KMS-11 (cell line): ENCODE measurements around the gene LRRC3C.

ENCODE experiments used
- H2AFZ ChIP-seq: fragments of 200-600 bp; sonication (generic); 2 replicates; pipeline ENCODE4 v1.6.1; 2016; ENCODE audit warnings: antibody characterized with exemption, mixed run types, low read depth
- H3K27ac ChIP-seq: fragments of 200-600 bp; sonication (generic); 2 replicates; pipeline ENCODE4 v1.6.1; 2016; ENCODE audit warnings: mild to moderate bottlenecking, mixed run types
- H3K27me3 ChIP-seq: fragments of 200-600 bp; sonication (generic); 2 replicates; pipeline ENCODE4 v1.6.1; 2017; ENCODE audit warnings: mild to moderate bottlenecking, low read depth, mixed run types, moderate library complexity; ENCODE audit not compliant: insufficient read depth
- H3K36me3 ChIP-seq: fragments of 200-600 bp; sonication (generic); 2 replicates; pipeline ENCODE4 v1.6.1; 2017; ENCODE audit warnings: mild to moderate bottlenecking, mixed run types; ENCODE audit not compliant: insufficient read depth
- H3K4me1 ChIP-seq: fragments of 200-600 bp; sonication (generic); 2 replicates; pipeline ENCODE4 v1.6.1; 2016; ENCODE audit warnings: mild to moderate bottlenecking, low read depth, mixed run types; ENCODE audit not compliant: poor library complexity, severe bottlenecking
- H3K4me2 ChIP-seq: fragments of 200-600 bp; sonication (generic); 2 replicates; pipeline ENCODE4 v1.7.0; 2016; ENCODE audit warnings: mild to moderate bottlenecking, mixed run types
- H3K4me3 ChIP-seq: fragments of 200-600 bp; sonication (generic); IDR thresholded peaks from 2 replicates; pipeline ENCODE4 v1.6.1; 2017; ENCODE audit warnings: low read depth, low read length, mixed read lengths; ENCODE audit not compliant: insufficient read depth
- H3K79me2 ChIP-seq: fragments of 200-600 bp; sonication (generic); 2 replicates; pipeline ENCODE4 v1.6.1; 2016; ENCODE audit warnings: low read depth, mixed run types; ENCODE audit not compliant: insufficient read depth
- H3K9ac ChIP-seq: fragments of 200-600 bp; sonication (generic); 2 replicates; pipeline ENCODE4 v1.6.1; 2016; ENCODE audit warnings: mild to moderate bottlenecking, mixed run types
- H4K20me1 ChIP-seq: fragments of 200-600 bp; sonication (generic); 2 replicates; pipeline ENCODE4 v1.6.1; 2016; ENCODE audit warnings: mild to moderate bottlenecking, mixed run types; ENCODE audit not compliant: insufficient read depth
- TF ChIP-seq, protein P1 (sequence below): fragments of 200-600 bp; sonication (generic); conservative IDR thresholded peaks from 2 replicates; pipeline ENCODE4 v1.6.1; 2017; ENCODE audit warnings: low read depth, mild to moderate bottlenecking, antibody characterized with exemption, low read length, moderate library complexity, mixed read lengths

The LRRC3C gene

GRCh38 chr17:39962642-39963220, 35.2 kb downstream of the LRRC3C start, which contains the start of gene GSDMA:
GSDMA (plus strand) TSS chr17:39963004; CDS start chr17:39965688, 2,684 bp downstream.
- TF ChIP-seq, protein P1, sequence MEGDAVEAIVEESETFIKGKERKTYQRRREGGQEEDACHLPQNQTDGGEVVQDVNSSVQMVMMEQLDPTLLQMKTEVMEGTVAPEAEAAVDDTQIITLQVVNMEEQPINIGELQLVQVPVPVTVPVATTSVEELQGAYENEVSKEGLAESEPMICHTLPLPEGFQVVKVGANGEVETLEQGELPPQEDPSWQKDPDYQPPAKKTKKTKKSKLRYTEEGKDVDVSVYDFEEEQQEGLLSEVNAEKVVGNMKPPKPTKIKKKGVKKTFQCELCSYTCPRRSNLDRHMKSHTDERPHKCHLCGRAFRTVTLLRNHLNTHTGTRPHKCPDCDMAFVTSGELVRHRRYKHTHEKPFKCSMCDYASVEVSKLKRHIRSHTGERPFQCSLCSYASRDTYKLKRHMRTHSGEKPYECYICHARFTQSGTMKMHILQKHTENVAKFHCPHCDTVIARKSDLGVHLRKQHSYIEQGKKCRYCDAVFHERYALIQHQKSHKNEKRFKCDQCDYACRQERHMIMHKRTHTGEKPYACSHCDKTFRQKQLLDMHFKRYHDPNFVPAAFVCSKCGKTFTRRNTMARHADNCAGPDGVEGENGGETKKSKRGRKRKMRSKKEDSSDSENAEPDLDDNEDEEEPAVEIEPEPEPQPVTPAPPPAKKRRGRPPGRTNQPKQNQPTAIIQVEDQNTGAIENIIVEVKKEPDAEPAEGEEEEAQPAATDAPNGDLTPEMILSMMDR = no peak
- Histone ChIP-seq H3K36me3 (no peaks in the 10 kb centered on the region), H3K27me3 (no peaks in the 10 kb centered on the region; the same call in 1 of the 2 replicates), H3K4me1 (peaks cover 17% of the 10 kb centered on the region), H2AFZ (no peak within 1 kb of the TSS), H3K27ac (no peak within 1 kb of the TSS), H3K4me2 (no peak within 1 kb of the TSS), H3K79me2 (no peaks in the 10 kb centered on the region), H3K9ac (no peak within 1 kb of the TSS), H4K20me1 (no peaks in the 10 kb centered on the region), H3K4me3 (no peak within 1 kb of the TSS)

DNA sequence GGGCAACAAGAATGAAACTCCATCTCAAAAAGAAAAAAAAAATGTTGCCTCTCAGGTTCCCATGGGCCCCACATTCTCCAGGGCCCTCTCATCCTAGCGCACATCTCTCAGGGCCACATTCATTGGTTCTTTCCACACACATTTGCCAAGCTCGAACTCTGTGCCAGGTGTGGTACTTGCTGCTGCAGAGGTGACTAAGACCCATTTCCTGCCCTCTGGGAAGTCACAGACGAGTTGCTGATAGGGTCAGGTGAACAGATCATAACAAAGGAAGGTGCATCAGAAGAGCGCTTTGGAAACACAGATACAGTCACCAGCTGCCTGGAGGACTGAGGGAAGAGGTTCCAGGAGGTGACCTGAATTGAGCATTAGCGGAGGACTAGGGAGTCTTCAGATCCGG, 36.3 kb downstream of the LRRC3C start:
- H3K79me2 ChIP-seq = no peaks in the 10 kb centered on the region
- H4K20me1 ChIP-seq = no peaks in the 10 kb centered on the region
- H3K4me3 ChIP-seq = no peak overlapping the region
- H3K27me3 ChIP-seq = no peaks in the 10 kb centered on the region; the same call in 1 of the 2 replicates
- no peaks in the 10 kb centered on the region for H3K36me3 ChIP-seq
- H3K9ac ChIP-seq = no peak overlapping the region
- no peak overlapping the region for H2AFZ ChIP-seq
- H3K4me2 ChIP-seq = no peak overlapping the region
- no peak overlapping the region for H3K27ac ChIP-seq
- peaks cover 9% of the 10 kb centered on the region for H3K4me1 ChIP-seq
- TF ChIP-seq, protein P1 = no peak

DNA sequence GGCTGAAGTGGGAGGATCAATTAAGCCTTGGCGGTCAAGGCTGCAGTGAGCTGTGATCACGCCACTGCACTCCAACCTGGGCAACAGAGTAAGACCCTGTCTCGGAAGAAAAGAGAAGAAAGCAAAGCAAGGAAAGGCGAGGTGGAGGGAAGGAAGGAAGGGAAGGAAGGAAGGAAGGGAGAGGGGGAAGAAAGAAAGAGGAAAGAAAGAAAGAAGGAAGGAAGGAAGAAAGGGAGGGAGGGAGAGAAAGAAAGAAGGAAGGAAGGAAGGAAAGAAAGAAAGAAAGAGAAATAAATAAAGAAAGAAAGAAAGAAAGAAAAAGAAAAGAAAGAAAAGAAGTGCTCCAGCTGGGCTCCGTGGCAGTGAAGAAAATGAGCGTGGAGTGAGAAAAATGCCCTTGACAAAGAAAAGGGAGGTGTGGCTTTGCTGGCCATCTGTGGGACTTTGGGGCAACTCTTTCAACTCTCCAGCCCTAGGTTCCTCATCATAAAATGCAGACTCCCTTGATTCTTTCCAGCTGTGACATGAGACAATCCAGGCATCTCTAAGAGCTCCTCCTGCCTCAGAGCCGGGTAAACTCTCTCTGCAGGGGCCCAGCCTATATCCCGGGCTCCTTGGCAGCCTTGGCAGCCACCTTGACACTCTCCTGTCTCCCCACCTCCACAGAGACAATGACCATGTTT, 37.6 kb downstream of the LRRC3C start:
- Histone ChIP-seq H3K4me2 (no peak overlapping the region), H3K4me3 (no peak overlapping the region), H3K9ac (no peak overlapping the region), H3K27me3 (peaks cover 3% of the 10 kb centered on the region; the same call in 1 of the 2 replicates), H3K4me1 (no peaks in the 10 kb centered on the region), H3K79me2 (no peaks in the 10 kb centered on the region), H4K20me1 (no peaks in the 10 kb centered on the region), H3K27ac (no peak overlapping the region), H2AFZ (no peak overlapping the region), H3K36me3 (no peaks in the 10 kb centered on the region)
- TF ChIP-seq, protein P1 = no peak

- peaks cover 7% of the 10 kb centered on the region; the same call in 1 of the 2 replicates for H3K27me3 ChIP-seq
- H2AFZ ChIP-seq = no peak overlapping the region
- no peak overlapping the region for H3K4me2 ChIP-seq
- no peaks in the 10 kb centered on the region for H4K20me1 ChIP-seq
- H3K4me3 ChIP-seq = no peak overlapping the region
- H3K79me2 ChIP-seq = no peaks in the 10 kb centered on the region
- TF ChIP-seq, protein P1 = no peak
- H3K27ac ChIP-seq = no peak overlapping the region
- no peaks in the 10 kb centered on the region for H3K36me3 ChIP-seq
- no peak overlapping the region for H3K9ac ChIP-seq
- no peaks in the 10 kb centered on the region for H3K4me1 ChIP-seq
Measured at GRCh38 chr17:39966771-39967170, 39.2 kb downstream of the LRRC3C start.
